Muscle of arm (tissue), 14 donors: ENCODE measurements around the gene NCR3LG1. TPM values are rescaled to one million over a fixed set of nuclear protein-coding genes. Genes with fewer than 3 reads are reported as not detected.

Source experiments
- DNase-seq: peaks from one replicate; pipeline ENCODE4 v3.0.0-alpha.2; 2013
- long read RNA-seq, 11 donors: transcript quantifications; one replicate each; lab custom pipeline, GENCODE V29; 2026
- polyA plus RNA-seq, 12 donors: library from polyadenylated mRNA; unstranded; fragments of 120-200 nt; gene quantifications; one replicate each; pipeline ENCODE4 v1.2.1, GENCODE V29; 2013; ENCODE audit not compliant: insufficient read length in 12 of 12

NCR3LG1 gene
- polyA plus RNA-seq = 1 to 10 TPM in 1 of 12 donors, under 1 TPM in 10, not detected in 1; 0.22 to 1.6 (median 0.39) TPM
- long read RNA-seq, donor 1 = 0 reads
- long read RNA-seq, donor 2 = 0 reads
- long read RNA-seq, donor 3 = 0 reads
- long read RNA-seq, donor 4 = 0 reads
- long read RNA-seq, donor 5 = 0 reads
- long read RNA-seq, donor 6 = 0 reads
- long read RNA-seq, donor 7 = 0 reads
- long read RNA-seq, donor 8, partial matches to known transcripts = 38 of 38 reads
- long read RNA-seq, donor 8, other reads (novel, unspliced or antisense) = 0 of 38 reads
- long read RNA-seq, donor 9 = 0 reads
- long read RNA-seq, donor 10 = 0 reads
- long read RNA-seq, donor 11 = 0 reads

DNA sequence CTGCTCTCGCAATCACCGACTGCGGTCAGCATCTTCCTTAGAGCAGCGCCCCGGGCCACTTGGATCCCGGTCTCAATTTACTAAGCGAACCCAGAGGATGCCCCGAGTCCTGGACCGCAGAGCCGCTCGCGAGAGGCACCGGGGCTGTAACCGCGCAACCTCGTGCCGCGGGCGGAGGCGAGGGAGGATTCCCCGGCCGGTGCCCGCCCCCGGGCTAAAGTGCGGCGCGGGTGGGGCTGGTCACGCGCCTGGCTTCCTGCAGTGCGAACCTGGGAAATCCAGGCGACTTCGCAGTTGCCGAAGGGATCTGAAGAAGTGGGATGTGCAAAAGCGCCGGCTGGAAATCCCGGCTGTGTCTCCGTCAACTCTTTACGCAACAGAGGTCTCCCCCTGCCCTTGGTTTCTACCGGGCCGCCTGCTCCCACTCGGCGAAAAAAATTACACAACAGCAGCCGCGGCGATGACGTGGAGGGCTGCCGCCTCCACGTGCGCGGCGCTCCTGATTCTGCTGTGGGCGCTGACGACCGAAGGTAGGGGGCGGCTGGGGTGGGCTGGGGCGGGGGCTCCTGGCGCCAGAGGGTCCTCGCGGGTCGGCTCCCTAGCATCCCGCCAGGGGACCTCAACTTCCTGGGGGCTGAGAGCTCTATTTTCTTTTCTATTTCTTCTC, at the start of gene NCR3LG1:
Gene NCR3LG1 (plus strand): TSS at position 291 of the 667 bp plus-strand sequence. CDS start 170 bp downstream, at position 461.
- DNase-seq = peak; percentile 40

- DNase-seq = no peak
Measured at GRCh38 chr11:17313349-17314231, 38.0 kb upstream of the NCR3LG1 start.

GRCh38 chr11:17314232-17314547, 37.4 kb upstream of the NCR3LG1 start:
- DNase-seq = no peak

- no peak for DNase-seq
Measured at GRCh38 chr11:17314904-17315426, 36.6 kb upstream of the NCR3LG1 start.

DNA sequence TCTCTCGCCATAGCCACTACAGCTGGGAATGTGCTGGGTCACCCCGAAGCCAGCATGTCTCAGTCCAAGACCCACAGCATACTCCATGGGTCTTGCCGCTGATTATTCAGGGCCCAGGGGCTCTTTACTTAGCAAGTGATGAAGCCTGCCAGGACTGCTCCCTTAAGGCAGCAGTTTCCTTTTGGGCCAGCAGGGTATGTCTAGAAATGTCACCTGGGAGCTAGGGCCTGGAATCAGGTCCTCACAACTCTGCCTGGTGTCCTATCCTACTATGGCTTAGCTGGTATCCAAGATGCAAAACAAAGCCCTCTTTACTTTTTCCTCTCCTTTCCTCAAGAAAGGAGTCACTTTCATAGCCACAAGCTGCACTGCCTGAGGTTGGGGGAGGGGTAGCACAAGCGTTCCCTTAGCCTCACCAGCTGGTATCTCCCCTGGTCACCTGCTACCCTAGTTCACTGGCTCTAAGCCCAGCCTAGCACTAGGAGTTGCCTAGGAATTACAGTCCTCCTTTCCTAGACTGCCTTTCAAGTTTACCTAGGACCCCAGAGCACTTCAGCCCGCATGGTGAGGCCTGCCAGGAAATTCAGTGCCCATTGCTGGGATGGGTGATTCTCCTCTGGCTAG, 22.6 kb upstream of the NCR3LG1 start:
- DNase-seq = no peak

GRCh38 chr11:17331669-17332068, 19.9 kb upstream of the NCR3LG1 start:
- no peak for DNase-seq

- DNase-seq = no peak
Measured at GRCh38 chr11:17333799-17334586, 17.6 kb upstream of the NCR3LG1 start.

DNA sequence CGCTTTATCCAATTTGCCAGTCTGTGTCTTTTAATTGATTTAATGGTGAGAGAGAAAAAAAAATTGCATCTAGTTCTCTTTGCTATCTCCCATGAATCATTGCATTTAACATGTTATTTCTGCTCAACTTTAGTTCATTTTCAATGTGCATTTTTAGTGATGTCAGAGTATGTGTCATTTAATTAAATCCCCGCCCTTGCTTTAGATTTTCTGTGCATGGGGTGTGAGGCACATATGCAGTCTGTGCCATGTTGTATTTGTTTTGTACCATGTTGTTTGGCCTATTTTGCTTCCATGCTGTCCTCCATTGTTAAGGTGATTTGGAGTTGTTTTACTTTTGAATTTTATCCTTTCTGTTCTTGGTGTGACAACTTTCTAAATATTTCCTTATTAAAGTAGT, 8.3 kb upstream of the NCR3LG1 start:
- DNase-seq = no peak

- no peak for DNase-seq
Measured at GRCh38 chr11:17343907-17344306, 7.7 kb upstream of the NCR3LG1 start.

DNA sequence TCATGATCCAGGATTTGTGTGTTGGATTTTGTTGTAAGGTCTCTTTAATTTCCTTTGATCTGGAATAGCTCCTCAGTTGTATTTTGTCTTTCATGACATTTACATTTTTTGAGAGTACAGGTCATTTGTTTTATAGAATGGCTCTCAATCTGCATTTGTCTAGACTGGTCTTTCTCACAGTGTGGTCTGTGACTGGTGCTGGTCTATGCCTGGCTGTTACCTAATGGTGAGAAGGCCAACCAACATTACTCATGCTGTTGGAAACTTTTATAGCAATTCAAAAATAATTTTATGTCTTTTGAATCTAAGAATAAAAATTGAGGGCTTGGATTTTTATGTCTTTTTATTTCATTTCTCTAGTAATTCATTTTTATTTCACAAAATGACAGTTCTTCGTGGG, 3.9 kb upstream of the NCR3LG1 start:
- no peak for DNase-seq

DNA sequence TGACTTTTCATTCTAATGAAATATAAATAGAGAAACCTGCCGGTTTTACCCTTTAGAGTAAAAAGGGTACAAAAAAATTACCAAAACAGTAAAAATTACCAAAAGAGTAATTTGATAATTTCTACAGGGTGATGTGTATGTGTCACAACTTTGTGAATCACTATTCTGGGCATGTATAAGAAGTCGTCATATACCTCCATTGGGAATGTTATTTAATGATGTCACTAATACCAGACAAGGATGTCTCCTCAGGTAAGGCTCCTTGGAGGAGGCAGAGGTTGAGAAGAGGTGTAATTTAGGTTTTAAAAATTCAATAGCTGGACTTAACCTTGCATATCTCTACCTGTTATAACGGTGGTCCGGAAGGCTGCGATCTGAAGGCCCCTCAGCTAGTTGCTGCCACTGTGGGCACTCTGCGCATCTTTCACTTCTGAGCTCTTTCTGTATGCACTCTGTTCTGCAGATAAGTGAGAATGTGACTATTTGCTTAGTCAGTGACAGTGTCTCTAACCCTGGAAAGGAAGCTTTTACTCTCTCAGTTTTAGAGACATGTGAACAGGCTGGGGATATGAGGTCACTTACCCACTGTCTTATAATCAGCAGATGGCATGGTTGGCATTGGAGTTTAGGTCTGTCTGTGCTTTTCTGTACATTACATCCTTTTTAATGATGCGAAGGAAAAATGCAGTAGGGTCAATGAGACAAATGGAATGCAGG, 987 bp upstream of the NCR3LG1 start:
- no peak for DNase-seq

- no peak for DNase-seq
Measured at GRCh38 chr11:17351172-17351509, 459 bp upstream of the NCR3LG1 start.

DNA sequence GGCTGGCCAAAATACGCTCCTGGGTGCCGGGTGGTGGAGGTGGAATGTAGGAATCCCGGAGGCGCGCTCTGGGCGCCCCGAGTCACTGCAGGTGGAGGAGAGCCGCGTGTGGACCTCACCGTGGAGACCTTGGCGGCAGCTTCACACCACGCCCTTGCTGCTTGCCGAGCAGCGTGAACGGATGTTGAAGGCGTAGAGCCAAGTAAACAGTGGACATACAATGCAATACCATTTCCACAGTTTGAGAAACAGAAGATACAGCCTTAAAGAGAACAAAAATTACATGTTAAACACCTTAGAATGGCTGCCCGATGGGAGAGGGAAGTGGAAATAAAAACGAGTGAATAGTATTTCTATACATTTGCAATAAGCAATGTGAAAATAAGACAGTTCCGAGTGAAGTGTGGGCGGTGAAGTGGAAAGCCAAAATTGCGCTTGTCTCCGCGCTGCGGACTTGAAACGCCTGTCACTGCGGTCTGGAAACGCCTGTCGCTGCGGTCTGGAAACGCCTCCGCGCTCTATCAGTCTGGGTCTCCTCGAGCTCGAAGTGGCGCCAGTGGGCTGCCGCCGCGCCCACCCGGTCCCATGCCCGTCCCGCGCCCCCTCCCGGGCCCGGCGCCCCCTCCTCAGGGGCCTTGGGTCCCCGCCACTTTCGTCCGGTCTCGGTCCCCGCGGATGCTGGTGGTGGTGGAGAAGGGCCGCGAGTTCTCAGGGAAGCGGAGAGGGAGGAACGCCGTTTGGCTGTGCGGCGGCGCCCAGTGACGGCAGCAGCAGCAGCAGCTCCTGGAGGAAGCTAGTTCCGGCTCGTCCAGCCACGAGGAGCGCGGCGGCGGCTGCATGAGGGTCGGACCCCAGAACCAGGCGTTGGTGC, 1.6 kb downstream of the NCR3LG1 start:
- DNase-seq = peak; percentile 58

GRCh38 chr11:17353821-17354600, 2.4 kb downstream of the NCR3LG1 start:
- no peak for DNase-seq

GRCh38 chr11:17354601-17354991, 3.0 kb downstream of the NCR3LG1 start:
- DNase-seq = peak; percentile 51

DNA sequence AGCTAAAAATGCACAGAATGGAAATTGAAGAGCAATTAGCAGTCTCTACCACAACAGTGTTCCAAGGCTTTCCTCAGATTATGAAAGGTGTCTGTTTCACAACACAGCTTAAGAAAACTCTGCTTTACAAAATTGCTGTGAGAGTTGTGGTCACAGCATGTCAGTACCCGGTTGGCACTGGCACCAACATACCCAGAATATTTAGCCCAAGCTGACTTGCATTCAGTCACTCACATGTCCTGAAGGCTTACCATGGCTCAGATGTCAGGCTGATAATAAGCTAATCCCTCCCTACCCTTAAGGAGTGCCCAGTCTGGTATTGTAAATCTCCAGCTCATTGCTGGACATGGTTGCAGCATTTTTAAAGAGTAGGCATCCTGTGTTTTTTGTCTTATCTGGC, 14.9 kb downstream of the NCR3LG1 start:
- no peak for DNase-seq

DNA sequence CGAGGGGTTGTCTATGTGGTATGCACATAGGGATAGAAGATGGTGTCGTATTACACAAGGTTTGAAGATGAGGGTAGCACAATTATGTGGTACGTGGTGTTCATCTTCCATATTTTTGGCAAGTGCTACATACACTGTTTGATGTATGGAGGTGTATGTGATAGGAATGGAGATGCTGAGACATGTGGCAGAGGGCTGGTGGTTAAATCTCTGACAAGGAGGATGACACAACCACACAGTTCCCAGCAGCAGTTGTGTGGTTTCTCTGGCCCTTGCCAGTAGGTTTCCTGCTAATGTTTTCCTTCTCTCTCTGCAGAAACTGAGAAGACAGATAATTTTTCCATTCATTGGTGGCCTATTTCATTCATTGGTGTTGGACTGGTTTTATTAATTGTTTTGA, 17.0 kb downstream of the NCR3LG1 start:
- DNase-seq = no peak

DNA sequence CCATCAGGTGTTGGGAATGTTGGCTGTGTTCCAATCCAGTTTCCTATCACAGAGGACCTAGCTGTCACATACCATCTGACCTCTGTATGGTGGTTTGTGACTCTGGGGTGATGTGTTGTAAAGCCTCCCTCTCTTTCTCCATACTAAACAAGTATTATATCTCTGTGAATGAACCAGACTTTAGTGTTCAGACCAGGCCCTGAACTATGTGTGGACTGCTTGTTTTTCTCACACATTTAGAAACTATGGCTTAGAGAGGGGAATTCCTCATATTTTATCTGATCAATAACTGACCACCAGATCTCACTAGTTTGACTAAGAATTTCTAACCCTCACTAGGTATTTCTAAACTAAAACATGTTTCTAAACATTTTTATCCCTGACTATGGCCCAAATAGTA, 17.5 kb downstream of the NCR3LG1 start:
- DNase-seq = no peak
